ENCODE data around the gene ARHGAP22. TPM values are rescaled to one million over a fixed set of nuclear protein-coding genes. Genes with fewer than 3 reads are reported as not detected.

Gene ARHGAP22
- total RNA-seq, 1 donor from 2014 or later = 1.9 TPM

DNA sequence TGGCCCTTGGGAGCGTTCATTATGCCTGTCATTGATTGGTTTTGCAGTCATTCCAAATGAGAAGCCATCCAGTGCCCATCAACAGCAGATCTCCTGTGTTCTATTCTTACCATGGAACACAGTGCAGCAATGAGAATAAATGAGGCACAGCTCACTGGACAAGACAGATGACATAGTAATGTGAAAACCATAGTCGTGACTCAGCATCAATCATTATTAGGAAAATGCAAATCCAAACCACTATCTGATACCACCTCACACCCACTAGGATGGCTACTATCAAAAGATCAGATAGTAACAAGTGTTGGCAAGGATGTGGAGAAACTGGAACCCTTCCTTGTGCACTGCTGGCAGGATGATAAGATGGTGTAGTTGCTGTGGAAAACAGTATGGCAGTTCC is 144.7 kb downstream of the ARHGAP22 start:
- Mint-ChIP-seq H3K27ac (ENCODE audit: unreplicated experiment) (no peak overlapping the region), H3K36me3 (ENCODE audit: low read depth, unreplicated experiment) (no peaks in the 10 kb centered on the region), H3K4me1 (ENCODE audit: unreplicated experiment) (no peaks in the 10 kb centered on the region), H3K27me3 (ENCODE audit: unreplicated experiment) (peaks cover 10% of the 10 kb centered on the region), H3K4me3 (ENCODE audit: unreplicated experiment) (no peak overlapping the region), H3K9me3 (ENCODE audit: unreplicated experiment) (no peaks in the 10 kb centered on the region)
- no peak for DNase-seq (ENCODE audit: low spot score)
- TF ChIP-seq, protein P1, sequence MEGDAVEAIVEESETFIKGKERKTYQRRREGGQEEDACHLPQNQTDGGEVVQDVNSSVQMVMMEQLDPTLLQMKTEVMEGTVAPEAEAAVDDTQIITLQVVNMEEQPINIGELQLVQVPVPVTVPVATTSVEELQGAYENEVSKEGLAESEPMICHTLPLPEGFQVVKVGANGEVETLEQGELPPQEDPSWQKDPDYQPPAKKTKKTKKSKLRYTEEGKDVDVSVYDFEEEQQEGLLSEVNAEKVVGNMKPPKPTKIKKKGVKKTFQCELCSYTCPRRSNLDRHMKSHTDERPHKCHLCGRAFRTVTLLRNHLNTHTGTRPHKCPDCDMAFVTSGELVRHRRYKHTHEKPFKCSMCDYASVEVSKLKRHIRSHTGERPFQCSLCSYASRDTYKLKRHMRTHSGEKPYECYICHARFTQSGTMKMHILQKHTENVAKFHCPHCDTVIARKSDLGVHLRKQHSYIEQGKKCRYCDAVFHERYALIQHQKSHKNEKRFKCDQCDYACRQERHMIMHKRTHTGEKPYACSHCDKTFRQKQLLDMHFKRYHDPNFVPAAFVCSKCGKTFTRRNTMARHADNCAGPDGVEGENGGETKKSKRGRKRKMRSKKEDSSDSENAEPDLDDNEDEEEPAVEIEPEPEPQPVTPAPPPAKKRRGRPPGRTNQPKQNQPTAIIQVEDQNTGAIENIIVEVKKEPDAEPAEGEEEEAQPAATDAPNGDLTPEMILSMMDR (IDR thresholded peaks at IDR 0.05; ENCODE audit: unreplicated experiment) = no peak

DNA sequence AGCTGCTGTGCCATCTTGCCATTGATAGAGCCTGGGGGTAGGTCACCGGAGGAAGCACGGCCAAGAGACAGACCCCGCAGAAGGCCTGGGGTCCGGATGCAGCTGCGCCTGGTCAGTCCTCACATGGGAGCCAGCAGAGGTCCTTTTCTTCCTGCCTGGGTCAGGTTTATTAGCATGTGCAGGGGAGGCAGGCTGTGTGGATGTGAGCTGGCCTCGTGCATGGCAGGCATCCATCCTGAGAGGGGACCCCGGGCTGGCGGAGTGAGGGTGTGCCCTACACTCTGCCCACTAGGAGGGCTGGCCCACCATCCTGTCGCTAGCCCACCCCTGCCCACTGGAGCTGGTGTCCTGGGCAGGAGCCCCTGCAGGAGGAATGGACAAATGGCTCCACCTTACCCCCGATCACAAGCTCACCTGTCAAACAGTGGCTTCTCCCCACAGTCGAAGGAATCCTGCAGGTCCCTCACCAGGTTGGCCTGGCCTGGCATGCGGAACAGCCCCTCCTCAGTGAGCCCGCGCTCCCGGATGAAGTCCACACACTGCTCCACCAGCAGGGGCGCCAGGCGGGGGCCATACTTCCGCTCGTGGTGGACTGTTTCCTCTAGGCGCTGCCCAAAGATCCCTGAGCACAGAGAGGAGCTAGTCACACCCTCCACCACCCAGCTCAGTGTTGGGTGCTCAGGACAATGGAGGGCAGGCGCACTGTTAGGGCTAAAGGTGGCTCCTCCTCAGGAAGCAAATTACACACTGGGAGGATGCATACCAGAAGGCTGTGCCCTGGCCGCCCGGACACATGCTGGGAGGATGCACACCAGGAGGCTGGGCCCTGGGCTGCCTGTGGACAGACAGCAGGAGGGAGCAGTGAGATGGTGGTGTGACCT is 145.4 kb downstream of the ARHGAP22 start:
- H3K9me3 Mint-ChIP-seq (ENCODE audit: unreplicated experiment) = no peaks in the 10 kb centered on the region
- peaks cover 8% of the 10 kb centered on the region for H3K27me3 Mint-ChIP-seq (ENCODE audit: unreplicated experiment)
- no peak overlapping the region for H3K4me3 Mint-ChIP-seq (ENCODE audit: unreplicated experiment)
- no peaks in the 10 kb centered on the region for H3K4me1 Mint-ChIP-seq (ENCODE audit: unreplicated experiment)
- no peak overlapping the region for H3K27ac Mint-ChIP-seq (ENCODE audit: unreplicated experiment)
- no peak for DNase-seq (ENCODE audit: low spot score)
- TF ChIP-seq, protein P1 (IDR thresholded peaks at IDR 0.05; ENCODE audit: unreplicated experiment) = peak; percentile 28
- no peaks in the 10 kb centered on the region for H3K36me3 Mint-ChIP-seq (ENCODE audit: low read depth, unreplicated experiment)

DNA sequence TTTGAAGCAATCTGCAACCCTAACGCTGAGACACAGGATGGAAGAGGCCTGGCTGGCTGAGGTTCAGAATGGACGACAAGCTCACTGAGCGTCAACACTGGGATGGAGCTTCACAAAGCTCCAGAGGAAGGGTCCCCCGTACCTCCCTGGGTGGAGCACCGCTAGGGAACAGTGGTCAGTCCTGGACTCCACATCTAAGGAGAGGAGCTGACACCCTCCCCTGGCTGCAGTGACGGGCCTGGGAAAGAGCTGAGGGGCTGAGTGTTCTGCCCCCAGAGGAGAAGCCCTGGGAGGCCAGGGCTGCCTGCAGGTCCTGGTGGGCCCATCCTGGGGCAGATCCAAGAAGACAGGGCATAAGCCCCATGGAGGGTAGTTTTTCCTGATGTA is 146.2 kb downstream of the ARHGAP22 start:
- no peak overlapping the region for H3K27ac Mint-ChIP-seq (ENCODE audit: unreplicated experiment)
- H3K36me3 Mint-ChIP-seq (ENCODE audit: low read depth, unreplicated experiment) = no peaks in the 10 kb centered on the region
- no peak for DNase-seq (ENCODE audit: low spot score)
- TF ChIP-seq, protein P1 (IDR thresholded peaks at IDR 0.05; ENCODE audit: unreplicated experiment) = no peak
- H3K4me1 Mint-ChIP-seq (ENCODE audit: unreplicated experiment) = no peaks in the 10 kb centered on the region
- H3K4me3 Mint-ChIP-seq (ENCODE audit: unreplicated experiment) = no peak overlapping the region
- no peaks in the 10 kb centered on the region for H3K9me3 Mint-ChIP-seq (ENCODE audit: unreplicated experiment)
- peaks cover 4% of the 10 kb centered on the region for H3K27me3 Mint-ChIP-seq (ENCODE audit: unreplicated experiment)

DNA sequence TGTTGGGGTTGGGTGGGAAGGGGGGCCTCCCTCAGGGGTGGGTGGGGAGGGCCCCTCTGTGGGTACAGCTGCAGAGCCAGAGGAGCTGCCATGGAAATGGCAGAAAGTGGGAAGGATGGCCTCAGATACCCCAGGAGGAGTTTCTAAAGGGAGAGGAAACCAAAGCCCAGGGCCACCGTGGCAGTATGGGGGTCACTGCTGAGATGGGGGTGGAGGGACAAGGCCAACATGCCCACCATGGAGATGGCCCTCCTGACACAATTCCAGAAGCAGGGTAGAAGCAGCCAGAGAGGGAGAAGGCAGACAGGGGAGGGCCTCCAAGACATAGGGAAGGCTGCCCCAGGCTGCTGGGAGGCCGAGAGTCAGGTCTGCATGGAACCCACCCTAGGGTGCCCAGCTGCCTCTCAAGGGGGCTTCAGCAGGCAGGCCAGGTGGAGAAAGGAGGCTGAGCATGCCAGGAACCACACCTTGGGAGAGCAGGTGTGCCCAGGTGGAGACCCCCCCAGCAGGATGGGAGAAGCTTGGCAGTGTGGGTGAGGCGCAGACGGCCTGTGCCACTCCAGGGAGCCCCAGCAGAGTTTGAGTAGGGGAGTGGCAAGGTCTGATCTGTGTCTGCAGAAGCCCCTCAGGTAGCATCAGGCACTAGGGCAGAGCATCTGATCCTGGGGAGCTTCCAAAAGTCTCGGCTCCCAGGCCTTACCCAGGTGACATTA is 146.8 kb downstream of the ARHGAP22 start:
- DNase-seq (ENCODE audit: low spot score) = no peak
- no peak overlapping the region for H3K4me3 Mint-ChIP-seq (ENCODE audit: unreplicated experiment)
- H3K9me3 Mint-ChIP-seq (ENCODE audit: unreplicated experiment) = no peaks in the 10 kb centered on the region
- H3K27ac Mint-ChIP-seq (ENCODE audit: unreplicated experiment) = no peak overlapping the region
- TF ChIP-seq, protein P1 (IDR thresholded peaks at IDR 0.05; ENCODE audit: unreplicated experiment) = no peak
- H3K27me3 Mint-ChIP-seq (ENCODE audit: unreplicated experiment) = peaks cover 4% of the 10 kb centered on the region
- no peaks in the 10 kb centered on the region for H3K36me3 Mint-ChIP-seq (ENCODE audit: low read depth, unreplicated experiment)
- no peaks in the 10 kb centered on the region for H3K4me1 Mint-ChIP-seq (ENCODE audit: unreplicated experiment)
